ENCODE measurements around the gene RBFOX1.

- no peak for TF ChIP-seq POLR2A (IDR thresholded peaks at IDR 0.05)
- TF ChIP-seq CTCF (IDR thresholded peaks at IDR 0.05): no peak
Observed at GRCh38 chr16:7497691-7498090, 165.0 kb downstream of the RBFOX1 start.

Measured in heart left ventricle (tissue), 13 donors.